Neuronal stem cell (in vitro differentiated cells): ENCODE data around the gene EFCAB11.

Experiments
- DNase-seq: peaks from one replicate; pipeline ENCODE4 v3.0.0-alpha.2; 2013; ENCODE audit warnings: low spot score
- H2AFZ ChIP-seq: one replicate; pipeline ENCODE4 v1.6.1; 2013; ENCODE audit warnings: mild to moderate bottlenecking, low read length, inconsistent platforms
- H2AK5ac ChIP-seq: 2 replicates; pipeline ENCODE4 v1.6.1; 2013; ENCODE audit warnings: low read depth, mild to moderate bottlenecking, inconsistent platforms, low read length, moderate library complexity, mixed read lengths
- H2BK120ac ChIP-seq: 2 replicates; pipeline ENCODE4 v1.6.1; 2013; ENCODE audit warnings: low read depth, mild to moderate bottlenecking, inconsistent platforms, low read length, moderate library complexity, mixed read lengths
- H2BK12ac ChIP-seq: one replicate; pipeline ENCODE4 v1.6.1; 2013; ENCODE audit warnings: low read length, inconsistent platforms
- H2BK15ac ChIP-seq: 2 replicates; pipeline ENCODE4 v1.6.1; 2013; ENCODE audit warnings: mild to moderate bottlenecking, low read length, inconsistent platforms, mixed read lengths
- H2BK5ac ChIP-seq: one replicate; pipeline ENCODE4 v1.6.1; 2013; ENCODE audit warnings: inconsistent platforms, mild to moderate bottlenecking, low read length, moderate library complexity
- H3K14ac ChIP-seq: one replicate; pipeline ENCODE4 v1.6.1; 2013; ENCODE audit warnings: low read length, inconsistent platforms
- H3K18ac ChIP-seq: 2 replicates; pipeline ENCODE4 v1.6.1; 2013; ENCODE audit warnings: low read length, inconsistent platforms
- H3K23ac ChIP-seq: 2 replicates; pipeline ENCODE4 v1.6.1; 2013; ENCODE audit warnings: low read depth, mild to moderate bottlenecking, mixed read lengths, low read length, inconsistent platforms; ENCODE audit not compliant: poor library complexity
- H3K27ac ChIP-seq: replicated peaks from 3 replicates; pipeline ENCODE4 v1.5.1; 2013; ENCODE audit warnings: low read length, inconsistent platforms
- H3K27me3 ChIP-seq, 3 experiments: 2 replicates each; pipeline ENCODE4 v1.6.1; 2013; ENCODE audit warnings: low read length in 3 of 3, mild to moderate bottlenecking in 2 of 3, inconsistent platforms in 1 of 3, low read depth in 1 of 3, mixed read lengths in 1 of 3, moderate library complexity in 1 of 3; ENCODE audit not compliant: control insufficient read depth in 3 of 3, insufficient read depth in 3 of 3
- H3K36me3 ChIP-seq, 2 donors: replicated peaks in 1 of 2; 2 replicates each; pipeline ENCODE4 v1.6.1; 2013; ENCODE audit warnings: low read length in 2 of 2; ENCODE audit not compliant: control insufficient read depth in 2 of 2, insufficient read depth in 2 of 2
- H3K4ac ChIP-seq: 2 replicates; pipeline ENCODE4 v1.6.1; 2013; ENCODE audit warnings: inconsistent platforms, mild to moderate bottlenecking, low read length, moderate library complexity
- H3K4me1 ChIP-seq, 2 donors: 1 replicate in 1 of 2; 2 replicates in 1 of 2; pipeline ENCODE4 v1.6.1; 2013; ENCODE audit warnings: low read length in 2 of 2, low read depth in 1 of 2; ENCODE audit not compliant: control insufficient read depth in 2 of 2, insufficient read depth in 1 of 2
- H3K4me2 ChIP-seq: one replicate; pipeline ENCODE4 v1.6.1; 2013; ENCODE audit warnings: mild to moderate bottlenecking, low read length, inconsistent platforms; ENCODE audit not compliant: insufficient read depth, poor library complexity, severe bottlenecking
- H3K4me3 ChIP-seq, 2 donors: 2 replicates each; pipeline ENCODE4 v1.5.1; 2013; ENCODE audit warnings: low read length in 2 of 2, mild to moderate bottlenecking in 2 of 2, inconsistent platforms in 1 of 2, moderate library complexity in 1 of 2
- H3K79me1 ChIP-seq: one replicate; pipeline ENCODE4 v1.6.1; 2013; ENCODE audit warnings: low read depth, mild to moderate bottlenecking, inconsistent platforms, low read length, moderate library complexity
- H3K9ac ChIP-seq: one replicate; pipeline ENCODE4 v1.6.1; 2013; ENCODE audit warnings: mild to moderate bottlenecking, low read depth, low read length, inconsistent platforms; ENCODE audit not compliant: poor library complexity
- H3K9me3 ChIP-seq, 2 donors: replicated peaks in 1 of 2; 2 replicates each; pipeline versions ENCODE3 to v1.6.1; 2013; ENCODE audit warnings: low read length in 2 of 2, mild to moderate bottlenecking in 2 of 2, inconsistent platforms in 1 of 2, low read depth in 1 of 2, mixed read lengths in 1 of 2, moderate library complexity in 1 of 2; ENCODE audit not compliant: control insufficient read depth in 2 of 2, insufficient read depth in 1 of 2
- H4K8ac ChIP-seq: one replicate; pipeline ENCODE4 v1.6.1; 2013; ENCODE audit warnings: low read depth, mild to moderate bottlenecking, inconsistent platforms, low read length, moderate library complexity
- H4K91ac ChIP-seq: one replicate; pipeline ENCODE4 v1.6.1; 2013; ENCODE audit warnings: low read length, low read depth, mild to moderate bottlenecking, inconsistent platforms; ENCODE audit not compliant: poor library complexity
- WGBS, 2 donors: extraction: QIAGEN DNeasy Blood & Tissue Kit; methylation state at CpG; one replicate each; pipeline ENCODE4 v1.1.7; 2013; ENCODE audit warnings: missing lambda C conversion rate in 2 of 2, mixed read lengths in 1 of 2; ENCODE audit not compliant: insufficient read length in 2 of 2, insufficient replicate concordance in 1 of 2; ENCODE audit errors: extremely low coverage in 2 of 2; 5-methylcytosine and 5-hydroxymethylcytosine counted together

Gene EFCAB11

GRCh38 chr14:89849931-89850330 lies 104.6 kb downstream of the EFCAB11 start:
- Histone ChIP-seq H2AK5ac (no peak overlapping the region), H3K36me3 (no peaks in the 10 kb centered on the region), H3K14ac (no peak overlapping the region), H2BK5ac (no peak overlapping the region), H3K4me3 (no peak overlapping the region), H3K79me1 (no peaks in the 10 kb centered on the region), H3K9me3 (no peaks in the 10 kb centered on the region), H3K4ac (no peak overlapping the region), H3K4me1 (no peaks in the 10 kb centered on the region), H3K23ac (no peak overlapping the region), H2BK15ac (no peak overlapping the region), H3K27ac (no peak overlapping the region), H4K91ac (no peak overlapping the region), H3K9ac (no peak overlapping the region), H2BK120ac (no peak overlapping the region), H3K18ac (no peak overlapping the region), H4K8ac (no peak overlapping the region), H3K4me2 (no peak overlapping the region), H3K27me3 (no peaks in the 10 kb centered on the region), H2BK12ac (no peak overlapping the region), H2AFZ (no peak overlapping the region)
- WGBS, 2 donors = no CpG with 5 or more reads among the region's 1 CpG
- no peak for DNase-seq

GRCh38 chr14:89848165-89848564 lies 106.4 kb downstream of the EFCAB11 start:
- Histone ChIP-seq H2AK5ac (no peak overlapping the region), H3K9me3 (no peaks in the 10 kb centered on the region), H3K27ac (no peak overlapping the region), H4K8ac (no peak overlapping the region), H3K23ac (no peak overlapping the region), H3K18ac (no peak overlapping the region), H3K14ac (no peak overlapping the region), H2BK5ac (no peak overlapping the region), H2BK15ac (no peak overlapping the region), H3K36me3 (no peaks in the 10 kb centered on the region), H2BK120ac (no peak overlapping the region), H3K79me1 (no peaks in the 10 kb centered on the region), H3K9ac (no peak overlapping the region), H2AFZ (no peak overlapping the region), H2BK12ac (no peak overlapping the region), H3K4me1 (peaks cover 0 to 1% of the 10 kb centered on the region in 2 donors), H4K91ac (no peak overlapping the region), H3K4ac (no peak overlapping the region), H3K4me3 (no peak overlapping the region), H3K4me2 (no peak overlapping the region), H3K27me3 (no peaks in the 10 kb centered on the region)
- no peak for DNase-seq
- no CpG with 5 or more reads among the region's 2 CpGs for WGBS, 2 donors

GRCh38 chr14:89845346-89845745 lies 109.2 kb downstream of the EFCAB11 start:
- Histone ChIP-seq H3K4me1 (peaks cover 0 to 7% of the 10 kb centered on the region in 2 donors), H2BK5ac (no peak overlapping the region), H2AK5ac (no peak overlapping the region), H3K27ac (no peak overlapping the region), H3K4me2 (no peak overlapping the region), H4K8ac (no peak overlapping the region), H3K14ac (no peak overlapping the region), H3K9ac (no peak overlapping the region), H4K91ac (no peak overlapping the region), H2BK120ac (no peak overlapping the region), H2AFZ (no peak overlapping the region), H3K4ac (no peak overlapping the region), H2BK15ac (no peak overlapping the region), H3K4me3 (no peak overlapping the region), H2BK12ac (no peak overlapping the region), H3K23ac (no peak overlapping the region), H3K18ac (no peak overlapping the region), H3K27me3 (no peaks in the 10 kb centered on the region), H3K79me1 (no peaks in the 10 kb centered on the region), H3K9me3 (no peaks in the 10 kb centered on the region), H3K36me3 (no peaks in the 10 kb centered on the region)
- no peak for DNase-seq
- no CpG with 5 or more reads among the region's 5 CpGs for WGBS, 2 donors

GRCh38 chr14:89844508-89844907 lies 110.0 kb downstream of the EFCAB11 start:
- Histone ChIP-seq H3K36me3 (no peaks in the 10 kb centered on the region), H3K14ac (no peak overlapping the region), H3K4me3 (no peak overlapping the region), H3K27ac (no peak overlapping the region), H2BK5ac (no peak overlapping the region), H4K8ac (no peak overlapping the region), H2AK5ac (no peak overlapping the region), H3K9ac (no peak overlapping the region), H3K4me2 (no peak overlapping the region), H3K23ac (no peak overlapping the region), H3K9me3 (no peaks in the 10 kb centered on the region), H4K91ac (no peak overlapping the region), H3K79me1 (no peaks in the 10 kb centered on the region), H2BK120ac (no peak overlapping the region), H3K27me3 (no peaks in the 10 kb centered on the region), H3K4ac (no peak overlapping the region), H3K18ac (no peak overlapping the region), H3K4me1 (peaks cover 0 to 7% of the 10 kb centered on the region in 2 donors), H2BK12ac (no peak overlapping the region), H2AFZ (no peak overlapping the region), H2BK15ac (no peak overlapping the region)
- no peak for DNase-seq
- no CpG with 5 or more reads among the region's 1 CpG for WGBS, 2 donors
